Astrocyte (in vitro differentiated cells and primary cell): ENCODE results near the gene PCSK5.

Experiments
- CTCF ChIP-seq: IDR thresholded peaks from 2 replicates; pipeline ENCODE4 v1.5.1; 2011; ENCODE audit warnings: low read depth, mild to moderate bottlenecking, inconsistent platforms, low read length, moderate library complexity; ENCODE audit not compliant: insufficient read depth
- EZH2 ChIP-seq: IDR thresholded peaks from 2 replicates; pipeline ENCODE4 v1.6.1; 2012; ENCODE audit warnings: mild to moderate bottlenecking, low read length, inconsistent platforms; ENCODE audit not compliant: insufficient read depth

GRCh38 chr9:76180541-76180940 lies 290.1 kb downstream of the PCSK5 start:
- TF ChIP-seq CTCF (no peak), EZH2 (no peak)
